Measurements from ENCODE around the gene LRP8. TPM values are rescaled to one million over a fixed set of nuclear protein-coding genes. Genes with fewer than 3 reads are reported as not detected.

The LRP8 gene
- total and polyA plus RNA-seq, 4 donors: 0.15 to 0.75 (median 0.29) TPM

GRCh38 chr1:53342735-53343470 is 15.0 kb upstream of the LRP8 start:
- no peak overlapping the region for H3K9ac ChIP-seq (ENCODE audit: low read depth in 1 of 2, low read length in 2 of 2)
- peak; percentile 12 for DNase-seq (ENCODE audit: low spot score)
- no peaks in the 10 kb centered on the region for H3K9me3 ChIP-seq (ENCODE audit: control insufficient read depth in 4 of 4, low read length in 3 of 4)
- no peaks in the 10 kb centered on the region for H3K36me3 ChIP-seq (ENCODE audit: control insufficient read depth in 4 of 4, insufficient read depth in 3 of 4, low read depth in 1 of 4, low read length in 3 of 4)
- no peaks in the 10 kb centered on the region for H3K4me1 ChIP-seq (ENCODE audit: control insufficient read depth in 4 of 4, insufficient read depth in 4 of 4, low read length in 3 of 4)
- no peaks in the 10 kb centered on the region for H3K27me3 ChIP-seq (ENCODE audit: control insufficient read depth in 4 of 4, insufficient read depth in 4 of 4, low read length in 3 of 4)
- no peak for TF ChIP-seq RXRA (IDR thresholded peaks at IDR 0.05)
- TF ChIP-seq TAF1 (conservative IDR thresholded peaks at IDR 0.05): no peak
- no peak for TF ChIP-seq ZBTB33 (IDR thresholded peaks at IDR 0.05)
- TF ChIP-seq GABPA (IDR thresholded peaks at IDR 0.05 in 1 of 2, conservative IDR thresholded peaks at IDR 0.05 in 1 of 2): no peak
- TF ChIP-seq EGR1 (IDR thresholded peaks at IDR 0.05; ENCODE audit: low read depth in 2 of 2): no peak
- TF ChIP-seq RAD21 (IDR thresholded peaks at IDR 0.05): no peak
- no peak for TF ChIP-seq SP1 (IDR thresholded peaks at IDR 0.05)
- no peak for TF ChIP-seq FOXA1 (IDR thresholded peaks at IDR 0.05)
- no peak for TF ChIP-seq HNF4G (IDR thresholded peaks at IDR 0.05)
- no peak for TF ChIP-seq YY1 (IDR thresholded peaks at IDR 0.05)
- no peak for TF ChIP-seq MAX (IDR thresholded peaks at IDR 0.05)
- TF ChIP-seq, protein P1, sequence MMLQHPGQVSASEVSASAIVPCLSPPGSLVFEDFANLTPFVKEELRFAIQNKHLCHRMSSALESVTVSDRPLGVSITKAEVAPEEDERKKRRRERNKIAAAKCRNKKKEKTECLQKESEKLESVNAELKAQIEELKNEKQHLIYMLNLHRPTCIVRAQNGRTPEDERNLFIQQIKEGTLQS (IDR thresholded peaks at IDR 0.05): no peak
- TF ChIP-seq, protein P2, sequence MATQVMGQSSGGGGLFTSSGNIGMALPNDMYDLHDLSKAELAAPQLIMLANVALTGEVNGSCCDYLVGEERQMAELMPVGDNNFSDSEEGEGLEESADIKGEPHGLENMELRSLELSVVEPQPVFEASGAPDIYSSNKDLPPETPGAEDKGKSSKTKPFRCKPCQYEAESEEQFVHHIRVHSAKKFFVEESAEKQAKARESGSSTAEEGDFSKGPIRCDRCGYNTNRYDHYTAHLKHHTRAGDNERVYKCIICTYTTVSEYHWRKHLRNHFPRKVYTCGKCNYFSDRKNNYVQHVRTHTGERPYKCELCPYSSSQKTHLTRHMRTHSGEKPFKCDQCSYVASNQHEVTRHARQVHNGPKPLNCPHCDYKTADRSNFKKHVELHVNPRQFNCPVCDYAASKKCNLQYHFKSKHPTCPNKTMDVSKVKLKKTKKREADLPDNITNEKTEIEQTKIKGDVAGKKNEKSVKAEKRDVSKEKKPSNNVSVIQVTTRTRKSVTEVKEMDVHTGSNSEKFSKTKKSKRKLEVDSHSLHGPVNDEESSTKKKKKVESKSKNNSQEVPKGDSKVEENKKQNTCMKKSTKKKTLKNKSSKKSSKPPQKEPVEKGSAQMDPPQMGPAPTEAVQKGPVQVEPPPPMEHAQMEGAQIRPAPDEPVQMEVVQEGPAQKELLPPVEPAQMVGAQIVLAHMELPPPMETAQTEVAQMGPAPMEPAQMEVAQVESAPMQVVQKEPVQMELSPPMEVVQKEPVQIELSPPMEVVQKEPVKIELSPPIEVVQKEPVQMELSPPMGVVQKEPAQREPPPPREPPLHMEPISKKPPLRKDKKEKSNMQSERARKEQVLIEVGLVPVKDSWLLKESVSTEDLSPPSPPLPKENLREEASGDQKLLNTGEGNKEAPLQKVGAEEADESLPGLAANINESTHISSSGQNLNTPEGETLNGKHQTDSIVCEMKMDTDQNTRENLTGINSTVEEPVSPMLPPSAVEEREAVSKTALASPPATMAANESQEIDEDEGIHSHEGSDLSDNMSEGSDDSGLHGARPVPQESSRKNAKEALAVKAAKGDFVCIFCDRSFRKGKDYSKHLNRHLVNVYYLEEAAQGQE (IDR thresholded peaks at IDR 0.05): no peak
- TF ChIP-seq FOXA2 (IDR thresholded peaks at IDR 0.05): no peak
- TF ChIP-seq NR2F2 (IDR thresholded peaks at IDR 0.05): no peak
- 93% methylated on average over 10 of the region's 10 CpGs for WGBS
- no peak overlapping the region for H3K4me3 ChIP-seq (ENCODE audit: low read depth in 1 of 3, low read length in 3 of 3)
- H3K27ac ChIP-seq (ENCODE audit: low read depth in 1 of 2, low read length in 2 of 2): no peak overlapping the region

DNA sequence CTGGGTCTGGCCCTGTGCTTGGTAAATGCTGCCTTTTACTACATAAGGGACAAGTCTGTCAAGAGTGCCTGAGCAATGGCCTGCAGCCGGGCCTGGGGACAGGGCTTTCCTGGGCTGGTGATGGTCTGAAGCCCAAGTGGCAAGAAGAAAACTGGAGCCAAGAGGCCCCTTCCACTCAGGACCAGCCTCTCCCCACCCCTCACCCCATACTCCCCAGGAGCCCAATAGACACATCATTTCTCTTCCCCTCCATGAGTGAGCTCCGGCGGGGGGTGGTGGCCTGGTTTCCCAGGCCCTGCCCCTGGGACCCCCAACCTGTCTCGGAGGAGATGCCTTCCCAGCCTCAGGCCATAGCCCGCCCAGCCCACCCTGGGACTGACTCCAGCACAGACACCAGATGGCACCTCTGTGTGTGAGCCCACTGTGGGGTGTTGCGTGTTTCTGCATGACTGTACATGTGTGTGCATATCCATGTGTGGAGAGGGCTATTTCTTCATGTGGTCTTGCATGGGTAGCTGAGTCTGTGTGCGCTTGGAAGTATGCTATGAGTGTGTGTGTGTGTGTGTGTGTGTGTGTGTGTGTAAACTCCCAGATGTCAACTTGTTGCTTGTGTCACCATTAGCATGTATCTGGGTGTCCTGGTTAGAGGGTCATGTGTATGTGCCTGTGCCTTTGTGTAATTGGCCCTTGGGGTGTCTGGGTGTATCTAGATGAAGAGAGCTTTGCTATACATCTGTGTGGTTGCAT is 14.3 kb upstream of the LRP8 start:
- peak; percentile 30 for DNase-seq (ENCODE audit: low spot score)
- Histone ChIP-seq H3K9ac (ENCODE audit: low read depth in 1 of 2, low read length in 2 of 2) (no peak overlapping the region), H3K9me3 (ENCODE audit: control insufficient read depth in 4 of 4, low read length in 3 of 4) (no peaks in the 10 kb centered on the region), H3K27me3 (ENCODE audit: control insufficient read depth in 4 of 4, insufficient read depth in 4 of 4, low read length in 3 of 4) (no peaks in the 10 kb centered on the region), H3K4me3 (ENCODE audit: low read depth in 1 of 3, low read length in 3 of 3) (no peak overlapping the region), H3K36me3 (ENCODE audit: control insufficient read depth in 4 of 4, insufficient read depth in 3 of 4, low read depth in 1 of 4, low read length in 3 of 4) (no peaks in the 10 kb centered on the region), H3K27ac (ENCODE audit: low read depth in 1 of 2, low read length in 2 of 2) (no peak overlapping the region), H3K4me1 (ENCODE audit: control insufficient read depth in 4 of 4, insufficient read depth in 4 of 4, low read length in 3 of 4) (no peaks in the 10 kb centered on the region)
- 96% methylated on average over 7 of the region's 7 CpGs for WGBS
- TF ChIP-seq SP1 (IDR thresholded peaks at IDR 0.05): no peak
- no peak for TF ChIP-seq ZBTB33 (IDR thresholded peaks at IDR 0.05)
- no peak for TF ChIP-seq EGR1 (IDR thresholded peaks at IDR 0.05; ENCODE audit: low read depth in 2 of 2)
- no peak for TF ChIP-seq JUND (IDR thresholded peaks at IDR 0.05)
- no peak for TF ChIP-seq YY1 (IDR thresholded peaks at IDR 0.05)
- no peak for TF ChIP-seq FOXA1 (IDR thresholded peaks at IDR 0.05)
- no peak for TF ChIP-seq MAX (IDR thresholded peaks at IDR 0.05)
- TF ChIP-seq RAD21 (IDR thresholded peaks at IDR 0.05): no peak
- TF ChIP-seq NR2F2 (IDR thresholded peaks at IDR 0.05): no peak
- no peak for TF ChIP-seq HNF4G (IDR thresholded peaks at IDR 0.05)
- no peak for TF ChIP-seq RXRA (IDR thresholded peaks at IDR 0.05)
- TF ChIP-seq, protein P2 (IDR thresholded peaks at IDR 0.05): no peak
- TF ChIP-seq TAF1 (conservative IDR thresholded peaks at IDR 0.05): no peak
